ENCODE data around the gene GPR34. TPM values are rescaled to one million over a fixed set of nuclear protein-coding genes. Genes with fewer than 3 reads are reported as not detected.

GPR34 gene
- total RNA-seq, 1 experiment from 2014 or later: not detected

- intact Hi-C loops (cut with micrococcal nuclease): no loop called here
- TF ChIP-seq CTCF (IDR thresholded peaks at IDR 0.05; ENCODE audit: unreplicated experiment): no peak
- CTCF ChIA-PET: interaction anchor here (0.8 to 1.1 kb wide), 2 partner anchors 127 to 539 kb away, joined by 3 to 5 read pairs; no protein-coding TSS in a partner anchor
Measured at GRCh38 chrX:41708486-41708885, 19.7 kb downstream of the GPR34 start.

GRCh38 chrX:41711021-41711667 is 22.4 kb downstream of the GPR34 start:
- H3K4me1 Mint-ChIP-seq (ENCODE audit: insufficient read depth, unreplicated experiment): no peaks in the 10 kb centered on the region
- peaks cover 70% of the 10 kb centered on the region for H3K27me3 Mint-ChIP-seq (ENCODE audit: insufficient read depth, unreplicated experiment)
- no peak overlapping the region for H3K27ac Mint-ChIP-seq (ENCODE audit: low read depth, unreplicated experiment)
- H3K36me3 Mint-ChIP-seq (ENCODE audit: insufficient read depth, unreplicated experiment): no peaks in the 10 kb centered on the region
- intact Hi-C loops (cut with micrococcal nuclease): no loop called here
- TF ChIP-seq CTCF (IDR thresholded peaks at IDR 0.05; ENCODE audit: unreplicated experiment): no peak
- H3K9me3 Mint-ChIP-seq (ENCODE audit: unreplicated experiment): no peaks in the 10 kb centered on the region
- no peak for DNase-seq (ENCODE audit: unreplicated experiment)
- BruUV-seq (replicated peaks): no TSS peak
- CTCF ChIA-PET: no interaction called here
- no peak overlapping the region for H3K4me3 Mint-ChIP-seq (ENCODE audit: unreplicated experiment)
- POLR2A ChIA-PET: no interaction called here

More at GRCh38 chrX:41708486-41708885, 19.7 kb downstream of the GPR34 start:
- no peak for DNase-seq (ENCODE audit: unreplicated experiment)
- Mint-ChIP-seq H3K27ac (ENCODE audit: low read depth, unreplicated experiment) (no peak overlapping the region), H3K4me1 (ENCODE audit: insufficient read depth, unreplicated experiment) (no peaks in the 10 kb centered on the region), H3K9me3 (ENCODE audit: unreplicated experiment) (no peaks in the 10 kb centered on the region), H3K27me3 (ENCODE audit: insufficient read depth, unreplicated experiment) (peaks cover 76% of the 10 kb centered on the region), H3K36me3 (ENCODE audit: insufficient read depth, unreplicated experiment) (peaks cover 5% of the 10 kb centered on the region), H3K4me3 (ENCODE audit: unreplicated experiment) (no peak overlapping the region)
- POLR2A ChIA-PET: no interaction called here
- no TSS peak for BruUV-seq (replicated peaks)

- POLR2A ChIA-PET: no interaction called here
- CTCF ChIA-PET: interaction anchor here (0.7 kb wide), 1 partner anchor 83 kb away, joined by 3 read pairs; no protein-coding TSS in a partner anchor
- intact Hi-C loops (cut with micrococcal nuclease): no loop called here
- no peak for DNase-seq (ENCODE audit: unreplicated experiment)
- H3K36me3 Mint-ChIP-seq (ENCODE audit: insufficient read depth, unreplicated experiment): peaks cover 12% of the 10 kb centered on the region
- no peaks in the 10 kb centered on the region for H3K4me1 Mint-ChIP-seq (ENCODE audit: insufficient read depth, unreplicated experiment)
- no peak overlapping the region for H3K4me3 Mint-ChIP-seq (ENCODE audit: unreplicated experiment)
- no peak overlapping the region for H3K27ac Mint-ChIP-seq (ENCODE audit: low read depth, unreplicated experiment)
- no TSS peak for BruUV-seq (replicated peaks)
- peaks cover 69% of the 10 kb centered on the region for H3K27me3 Mint-ChIP-seq (ENCODE audit: insufficient read depth, unreplicated experiment)
- no peaks in the 10 kb centered on the region for H3K9me3 Mint-ChIP-seq (ENCODE audit: unreplicated experiment)
- no peak for TF ChIP-seq CTCF (IDR thresholded peaks at IDR 0.05; ENCODE audit: unreplicated experiment)
Measured at GRCh38 chrX:41716222-41716621, 27.4 kb downstream of the GPR34 start.

- CTCF ChIA-PET: no interaction called here
- no peak overlapping the region for H3K4me3 Mint-ChIP-seq (ENCODE audit: unreplicated experiment)
- TF ChIP-seq CTCF (IDR thresholded peaks at IDR 0.05; ENCODE audit: unreplicated experiment): no peak
- BruUV-seq (replicated peaks): no TSS peak
- intact Hi-C loops (cut with micrococcal nuclease): no loop called here
- POLR2A ChIA-PET: no interaction called here
- peaks cover 12% of the 10 kb centered on the region for H3K36me3 Mint-ChIP-seq (ENCODE audit: insufficient read depth, unreplicated experiment)
- H3K27me3 Mint-ChIP-seq (ENCODE audit: insufficient read depth, unreplicated experiment): peaks cover 69% of the 10 kb centered on the region
- H3K27ac Mint-ChIP-seq (ENCODE audit: low read depth, unreplicated experiment): no peak overlapping the region
- no peak for DNase-seq (ENCODE audit: unreplicated experiment)
- no peaks in the 10 kb centered on the region for H3K9me3 Mint-ChIP-seq (ENCODE audit: unreplicated experiment)
- no peaks in the 10 kb centered on the region for H3K4me1 Mint-ChIP-seq (ENCODE audit: insufficient read depth, unreplicated experiment)
Measured at GRCh38 chrX:41716767-41717473, 28.1 kb downstream of the GPR34 start.
